Measurements from ENCODE around the gene CDK10.

DNA sequence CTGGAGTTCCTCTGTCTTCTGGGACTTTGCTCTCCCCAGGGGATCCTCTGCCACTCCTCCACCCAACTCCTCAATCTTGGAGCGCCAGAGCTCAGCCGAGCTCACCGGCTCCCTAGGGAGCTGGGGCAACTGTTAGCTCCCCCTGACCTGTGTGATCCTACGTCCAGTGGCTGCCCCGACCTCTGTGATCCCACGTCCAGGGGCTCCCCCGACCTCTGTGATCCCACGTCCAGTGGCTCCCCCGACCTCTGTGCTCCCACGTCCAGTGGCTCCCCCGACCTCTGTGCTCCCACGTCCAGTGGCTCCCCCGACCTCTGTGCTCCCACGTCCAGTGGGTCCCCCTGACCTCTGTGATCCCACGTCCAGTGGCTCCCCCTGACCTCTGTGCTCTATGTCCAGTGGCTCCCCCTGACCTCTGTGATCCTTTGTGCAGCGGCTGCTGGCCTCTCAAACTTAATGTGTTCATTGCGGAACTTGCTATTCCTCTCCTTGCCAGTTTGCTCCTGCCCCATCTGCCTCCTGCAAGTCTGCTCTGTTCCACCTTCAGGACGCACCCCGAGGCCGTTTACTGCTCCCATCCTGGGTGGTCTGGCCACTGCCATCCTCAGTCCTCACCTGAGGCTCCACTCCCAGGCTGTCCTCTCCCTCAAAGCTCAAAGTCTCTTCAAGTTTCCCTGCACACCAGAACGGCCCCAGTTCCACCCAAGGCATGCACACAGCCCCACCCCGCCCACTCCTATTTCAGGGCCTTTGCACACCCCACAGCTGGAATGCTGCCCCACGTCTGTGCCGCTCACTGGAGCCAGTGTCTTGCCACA, 31.4 kb downstream of the CDK10 start:
- TF ChIP-seq, protein P1, sequence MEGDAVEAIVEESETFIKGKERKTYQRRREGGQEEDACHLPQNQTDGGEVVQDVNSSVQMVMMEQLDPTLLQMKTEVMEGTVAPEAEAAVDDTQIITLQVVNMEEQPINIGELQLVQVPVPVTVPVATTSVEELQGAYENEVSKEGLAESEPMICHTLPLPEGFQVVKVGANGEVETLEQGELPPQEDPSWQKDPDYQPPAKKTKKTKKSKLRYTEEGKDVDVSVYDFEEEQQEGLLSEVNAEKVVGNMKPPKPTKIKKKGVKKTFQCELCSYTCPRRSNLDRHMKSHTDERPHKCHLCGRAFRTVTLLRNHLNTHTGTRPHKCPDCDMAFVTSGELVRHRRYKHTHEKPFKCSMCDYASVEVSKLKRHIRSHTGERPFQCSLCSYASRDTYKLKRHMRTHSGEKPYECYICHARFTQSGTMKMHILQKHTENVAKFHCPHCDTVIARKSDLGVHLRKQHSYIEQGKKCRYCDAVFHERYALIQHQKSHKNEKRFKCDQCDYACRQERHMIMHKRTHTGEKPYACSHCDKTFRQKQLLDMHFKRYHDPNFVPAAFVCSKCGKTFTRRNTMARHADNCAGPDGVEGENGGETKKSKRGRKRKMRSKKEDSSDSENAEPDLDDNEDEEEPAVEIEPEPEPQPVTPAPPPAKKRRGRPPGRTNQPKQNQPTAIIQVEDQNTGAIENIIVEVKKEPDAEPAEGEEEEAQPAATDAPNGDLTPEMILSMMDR (IDR thresholded peaks at IDR 0.05): no peak
- no peak for TF ChIP-seq POLR2A (IDR thresholded peaks at IDR 0.05)
- no peak for TF ChIP-seq POLR2AphosphoS5 (IDR thresholded peaks at IDR 0.05)
- TF ChIP-seq EP300 (IDR thresholded peaks at IDR 0.05): no peak
